ENCODE measurements around the gene PPP1R12C. TPM values are rescaled to one million over a fixed set of nuclear protein-coding genes. Genes with fewer than 3 reads are reported as not detected.
"Not testable (repeated sequence)": the region's sequence is repeated elsewhere in the genome, so short reads cannot be mapped to it uniquely, and the experiment has no call there.

PPP1R12C gene
- total RNA-seq, 1 experiment from 2014 or later: 82.4 TPM

GRCh38 chr19:55155784-55156183 is 38.3 kb upstream of the PPP1R12C start:
- H3K36me3 ChIP-seq; DNase-seq (ENCODE audit: low read depth in 1 of 2, low spot score in 2 of 2); H3K4me1 ChIP-seq (replicated peaks); H3K27ac ChIP-seq; H3K4me3 ChIP-seq; H3K9me3 ChIP-seq (replicated peaks): not testable (repeated sequence)
- peaks cover 12% of the 10 kb centered on the region for H3K27me3 ChIP-seq (replicated peaks)

GRCh38 chr19:55153652-55154264 is 36.3 kb upstream of the PPP1R12C start:
- peaks cover 24% of the 10 kb centered on the region for H3K27me3 ChIP-seq (replicated peaks)
- DNase-seq (ENCODE audit: low read depth in 1 of 2, low spot score in 2 of 2): no peak
- no peaks in the 10 kb centered on the region for H3K4me1 ChIP-seq (replicated peaks)
- no peak overlapping the region for H3K27ac ChIP-seq
- no peak overlapping the region for H3K4me3 ChIP-seq
- no peaks in the 10 kb centered on the region for H3K9me3 ChIP-seq (replicated peaks)
- no peaks in the 10 kb centered on the region for H3K36me3 ChIP-seq

GRCh38 chr19:55152017-55152416 is 34.6 kb upstream of the PPP1R12C start:
- peaks cover 29% of the 10 kb centered on the region for H3K27me3 ChIP-seq (replicated peaks)
- H3K4me1 ChIP-seq (replicated peaks): no peaks in the 10 kb centered on the region
- no peaks in the 10 kb centered on the region for H3K9me3 ChIP-seq (replicated peaks)
- no peak overlapping the region for H3K4me3 ChIP-seq
- H3K36me3 ChIP-seq: no peaks in the 10 kb centered on the region
- no peak overlapping the region for H3K27ac ChIP-seq
- no peak for DNase-seq (ENCODE audit: low read depth in 1 of 2, low spot score in 2 of 2)

GRCh38 chr19:55149078-55150003 is 31.9 kb upstream of the PPP1R12C start, which contains the start of gene TNNT1:
TNNT1 (minus strand) TSS chr19:55149206; CDS start chr19:55147157, 2,049 bp downstream.
- H3K36me3 ChIP-seq: no peaks in the 10 kb centered on the region
- H3K9me3 ChIP-seq (replicated peaks): no peaks in the 10 kb centered on the region
- H3K27me3 ChIP-seq (replicated peaks): peaks cover 29% of the 10 kb centered on the region
- H3K27ac ChIP-seq: no peak within 1 kb of the TSS
- no peak for DNase-seq (ENCODE audit: low read depth in 1 of 2, low spot score in 2 of 2)
- no peak within 1 kb of the TSS for H3K4me3 ChIP-seq
- no peaks in the 10 kb centered on the region for H3K4me1 ChIP-seq (replicated peaks)

GRCh38 chr19:55147545-55148251 is 30.3 kb upstream of the PPP1R12C start:
- Histone ChIP-seq H3K27ac (no peak overlapping the region), H3K9me3 (replicated peaks) (no peaks in the 10 kb centered on the region), H3K27me3 (replicated peaks) (peaks cover 40% of the 10 kb centered on the region), H3K36me3 (no peaks in the 10 kb centered on the region), H3K4me3 (no peak overlapping the region), H3K4me1 (replicated peaks) (no peaks in the 10 kb centered on the region)
- DNase-seq (ENCODE audit: low read depth in 1 of 2, low spot score in 2 of 2): no peak

GRCh38 chr19:55146705-55147273 is 29.4 kb upstream of the PPP1R12C start:
- Histone ChIP-seq H3K4me1 (replicated peaks) (no peaks in the 10 kb centered on the region), H3K9me3 (replicated peaks) (no peaks in the 10 kb centered on the region), H3K27ac (no peak overlapping the region), H3K4me3 (no peak overlapping the region), H3K36me3 (no peaks in the 10 kb centered on the region), H3K27me3 (replicated peaks) (peaks cover 49% of the 10 kb centered on the region)
- no peak for DNase-seq (ENCODE audit: low read depth in 1 of 2, low spot score in 2 of 2)

- Histone ChIP-seq H3K9me3 (replicated peaks) (no peaks in the 10 kb centered on the region), H3K27me3 (replicated peaks) (peaks cover 55% of the 10 kb centered on the region), H3K4me3 (no peak overlapping the region), H3K4me1 (replicated peaks) (no peaks in the 10 kb centered on the region), H3K36me3 (no peaks in the 10 kb centered on the region), H3K27ac (no peak overlapping the region)
- no peak for DNase-seq (ENCODE audit: low read depth in 1 of 2, low spot score in 2 of 2)
These were observed 28.8 kb upstream of the PPP1R12C start for GRCh38 chr19:55146078-55146704.

GRCh38 chr19:55145232-55145631 is 27.8 kb upstream of the PPP1R12C start:
- no peaks in the 10 kb centered on the region for H3K9me3 ChIP-seq (replicated peaks)
- no peaks in the 10 kb centered on the region for H3K4me1 ChIP-seq (replicated peaks)
- no peak overlapping the region for H3K27ac ChIP-seq
- H3K36me3 ChIP-seq: no peaks in the 10 kb centered on the region
- no peak for DNase-seq (ENCODE audit: low read depth in 1 of 2, low spot score in 2 of 2)
- no peak overlapping the region for H3K4me3 ChIP-seq
- H3K27me3 ChIP-seq (replicated peaks): peaks cover 54% of the 10 kb centered on the region

- Histone ChIP-seq H3K36me3 (no peaks in the 10 kb centered on the region), H3K9me3 (replicated peaks) (no peaks in the 10 kb centered on the region), H3K4me3 (no peak overlapping the region), H3K4me1 (replicated peaks) (no peaks in the 10 kb centered on the region), H3K27me3 (replicated peaks) (peaks cover 39% of the 10 kb centered on the region), H3K27ac (no peak overlapping the region)
- no peak for DNase-seq (ENCODE audit: low read depth in 1 of 2, low spot score in 2 of 2)
These were observed 24.3 kb upstream of the PPP1R12C start for GRCh38 chr19:55141696-55142095.

- H3K9me3 ChIP-seq (replicated peaks): no peaks in the 10 kb centered on the region
- no peak overlapping the region for H3K27ac ChIP-seq
- no peak for DNase-seq (ENCODE audit: low read depth in 1 of 2, low spot score in 2 of 2)
- H3K4me3 ChIP-seq: no peak overlapping the region
- H3K36me3 ChIP-seq: no peaks in the 10 kb centered on the region
- H3K27me3 ChIP-seq (replicated peaks): peaks cover 41% of the 10 kb centered on the region
- H3K4me1 ChIP-seq (replicated peaks): no peaks in the 10 kb centered on the region
These were observed 20.5 kb upstream of the PPP1R12C start for GRCh38 chr19:55137915-55138314.

GRCh38 chr19:55136399-55137102 is 19.1 kb upstream of the PPP1R12C start:
- Histone ChIP-seq H3K27me3 (replicated peaks) (peaks cover 38% of the 10 kb centered on the region), H3K9me3 (replicated peaks) (no peaks in the 10 kb centered on the region), H3K4me3 (no peak overlapping the region), H3K4me1 (replicated peaks) (no peaks in the 10 kb centered on the region), H3K36me3 (no peaks in the 10 kb centered on the region), H3K27ac (no peak overlapping the region)
- no peak for DNase-seq (ENCODE audit: low read depth in 1 of 2, low spot score in 2 of 2)

GRCh38 chr19:55134736-55135135 is 17.3 kb upstream of the PPP1R12C start:
- H3K4me1 ChIP-seq (replicated peaks): no peaks in the 10 kb centered on the region
- no peaks in the 10 kb centered on the region for H3K36me3 ChIP-seq
- no peak overlapping the region for H3K27ac ChIP-seq
- H3K9me3 ChIP-seq (replicated peaks): no peaks in the 10 kb centered on the region
- no peak overlapping the region for H3K4me3 ChIP-seq
- peaks cover 44% of the 10 kb centered on the region for H3K27me3 ChIP-seq (replicated peaks)
- no peak for DNase-seq (ENCODE audit: low read depth in 1 of 2, low spot score in 2 of 2)
